ENCODE measurements around the gene ATF6B. TPM values are rescaled to one million over a fixed set of nuclear protein-coding genes. Genes with fewer than 3 reads are reported as not detected.

Gene ATF6B
- total and polyA plus RNA-seq, 4 experiments from 2014 or later, result 11.4 to 154 (median 89.2) TPM

DNA sequence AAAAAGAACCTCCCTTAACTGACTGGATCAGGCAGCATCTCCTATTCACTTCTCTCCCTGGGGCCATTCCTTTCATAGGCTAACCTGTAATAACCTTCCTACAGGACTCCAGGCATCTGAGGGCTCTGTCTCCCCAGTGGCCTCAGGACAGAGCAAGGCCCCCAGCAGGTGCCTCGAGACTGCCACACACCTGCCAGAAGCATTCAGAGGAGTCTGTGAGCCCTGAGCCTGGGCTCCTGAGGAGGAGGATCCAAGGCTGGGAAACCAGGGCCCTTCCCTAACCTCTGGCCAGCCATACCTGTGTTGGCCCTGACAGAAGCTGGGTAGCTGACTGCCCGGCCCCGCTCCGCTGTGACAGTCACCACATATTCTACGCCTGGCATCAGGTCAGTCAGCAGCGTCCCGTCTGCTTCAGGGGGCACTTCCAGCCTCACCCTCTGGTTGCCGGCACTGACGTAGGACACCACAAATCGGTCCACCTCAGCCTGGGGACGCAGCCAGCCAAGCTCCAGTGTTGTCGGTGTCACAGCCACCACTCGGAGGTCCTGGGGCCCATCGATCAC, 39.5 kb downstream of the ATF6B start:
- Mint-ChIP-seq H3K27me3 (peaks cover 19 to 22% of the 10 kb centered on the region in 2 donors), H3K9me3 (no peaks in the 10 kb centered on the region), H3K36me3 (no peaks in the 10 kb centered on the region), H3K27ac (peak overlapping the region in 1 of 7 donors; percentile 35), H3K4me3 (peak overlapping the region in 1 of 8 donors; percentile 52), H3K4me1 (peaks cover 1 to 15% (median 3%) of the 10 kb centered on the region in 4 donors)
- ChIA-PET POLR2A (ENCODE audit: partially characterized antibody) (no interaction called here), CTCF (ENCODE audit: partially characterized antibody) (interaction anchor here (3.4 kb wide), 1 partner anchor 66 kb away, joined by 9 read pairs; no protein-coding TSS in a partner anchor)
- intact Hi-C loops (cut with micrococcal nuclease), result no loop called here
- Histone ChIP-seq H3K27me3 (ENCODE audit: insufficient read depth, low read length) (peaks cover 16% of the 10 kb centered on the region), H3K4me1 (ENCODE audit: insufficient read depth, low read length) (no peaks in the 10 kb centered on the region), H3K27ac (ENCODE audit: low read depth, low read length) (no peak overlapping the region), H3K4me3 (ENCODE audit: low read length in 2 of 2) (no peak overlapping the region), H3K9me3 (ENCODE audit: control insufficient read depth in 1 of 2, low read length in 2 of 2) (no peaks in the 10 kb centered on the region), H3K36me3 (ENCODE audit: insufficient read depth, low read length) (no peaks in the 10 kb centered on the region)
- no peak for DNase-seq

- Mint-ChIP-seq H3K27ac (peak overlapping the region in 1 of 7 donors; percentile 35), H3K27me3 (peaks cover 14 to 19% of the 10 kb centered on the region in 2 donors), H3K9me3 (peaks cover 0 to 2% (median 0%) of the 10 kb centered on the region in 8 donors), H3K36me3 (no peaks in the 10 kb centered on the region), H3K4me1 (peaks cover 1 to 21% (median 3%) of the 10 kb centered on the region in 4 donors), H3K4me3 (peak overlapping the region in 1 of 8 donors; percentile 52)
- ChIA-PET POLR2A (ENCODE audit: partially characterized antibody) (no interaction called here), CTCF (ENCODE audit: partially characterized antibody) (interaction anchor here (0.6 to 3.4 kb wide), 2 partner anchors 67 to 325 kb away, joined by 3 to 9 read pairs; no protein-coding TSS in a partner anchor)
- H3K27ac ChIP-seq (ENCODE audit: low read depth, low read length), result no peak overlapping the region
- peak; percentile 51 to 64 (median 60) for DNase-seq
- no peaks in the 10 kb centered on the region for H3K36me3 ChIP-seq (ENCODE audit: insufficient read depth, low read length)
- no peaks in the 10 kb centered on the region for H3K9me3 ChIP-seq (ENCODE audit: control insufficient read depth in 1 of 2, low read length in 2 of 2)
- no peaks in the 10 kb centered on the region for H3K4me1 ChIP-seq (ENCODE audit: insufficient read depth, low read length)
- no peak overlapping the region for H3K4me3 ChIP-seq (ENCODE audit: low read length in 2 of 2)
- peaks cover 16% of the 10 kb centered on the region for H3K27me3 ChIP-seq (ENCODE audit: insufficient read depth, low read length)
- intact Hi-C loops (cut with micrococcal nuclease), result loop anchor here (1.0 kb wide), 1 partner anchor 66 kb away; the partner anchor contains the start of gene PPT2
These were observed 40.2 kb downstream of the ATF6B start for GRCh38 chr6:32087574-32088486.

DNA sequence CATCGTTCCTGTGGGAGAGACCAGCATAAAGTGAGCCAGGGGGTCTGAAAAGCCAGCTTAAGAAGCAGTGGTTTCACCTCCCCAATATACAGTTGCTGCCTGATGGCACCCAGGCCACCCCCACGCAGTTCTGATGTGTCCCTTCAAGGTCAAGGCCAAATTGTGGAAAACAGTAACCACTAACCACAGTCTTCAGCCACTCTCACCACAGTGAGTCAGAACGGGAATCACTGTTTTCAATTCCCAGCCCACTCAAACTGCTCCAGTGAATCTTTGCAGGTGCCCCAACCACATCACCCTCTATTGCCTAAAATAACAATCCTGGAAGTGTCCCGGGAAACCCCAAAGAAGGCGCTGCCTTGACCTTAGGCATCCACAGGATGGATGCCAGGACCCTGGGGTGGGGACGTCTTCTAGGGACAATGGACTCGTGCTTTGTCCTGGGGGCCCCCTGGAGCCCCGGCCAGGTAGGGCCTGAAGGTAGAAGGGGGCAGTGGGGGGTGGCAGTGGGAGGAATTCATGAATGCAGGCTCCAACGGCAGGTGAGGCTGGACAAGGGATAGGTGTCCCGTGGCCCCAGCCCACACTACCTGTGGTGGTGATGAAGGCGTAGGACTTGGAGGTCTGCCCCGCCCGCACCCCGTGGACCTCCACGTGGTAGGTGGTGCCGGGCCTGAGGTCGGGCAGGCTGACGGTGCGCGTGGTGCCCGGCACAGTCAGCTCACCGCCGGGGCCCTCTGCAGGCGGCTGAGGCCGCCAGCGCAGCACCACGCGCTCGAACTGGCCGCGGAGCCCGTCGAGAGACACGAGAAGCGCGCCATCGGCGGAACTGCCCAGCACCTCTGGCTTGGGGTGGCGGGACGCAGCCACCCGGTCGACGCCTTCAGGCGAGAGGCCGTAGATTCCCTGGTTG, 41.1 kb downstream of the ATF6B start:
- intact Hi-C loops (cut with micrococcal nuclease), result loop anchor here (1.0 kb wide), 1 partner anchor 67 kb away; the partner anchor contains the start of gene PPT2
- H3K27ac Mint-ChIP-seq, result no peak overlapping the region
- H3K27me3 ChIP-seq (ENCODE audit: insufficient read depth, low read length), result peaks cover 16% of the 10 kb centered on the region
- POLR2A ChIA-PET (ENCODE audit: partially characterized antibody), result no interaction called here
- H3K36me3 ChIP-seq (ENCODE audit: insufficient read depth, low read length), result no peaks in the 10 kb centered on the region
- H3K27ac ChIP-seq (ENCODE audit: low read depth, low read length), result no peak overlapping the region
- peaks cover 16 to 19% of the 10 kb centered on the region in 2 donors for H3K27me3 Mint-ChIP-seq
- DNase-seq, result no peak
- H3K4me3 Mint-ChIP-seq, result peak overlapping the region in 4 of 8 donors; percentile 34 to 42 (median 37)
- no peaks in the 10 kb centered on the region for H3K36me3 Mint-ChIP-seq
- H3K9me3 ChIP-seq (ENCODE audit: control insufficient read depth in 1 of 2, low read length in 2 of 2), result no peaks in the 10 kb centered on the region
- CTCF ChIA-PET (ENCODE audit: partially characterized antibody), result interaction anchor here (3.4 kb wide), 1 partner anchor 68 kb away, joined by 9 read pairs; no protein-coding TSS in a partner anchor
- peaks cover 1 to 23% (median 3%) of the 10 kb centered on the region in 4 donors for H3K4me1 Mint-ChIP-seq
- peaks cover 0 to 2% (median 0%) of the 10 kb centered on the region in 8 donors for H3K9me3 Mint-ChIP-seq
- H3K4me1 ChIP-seq (ENCODE audit: insufficient read depth, low read length), result no peaks in the 10 kb centered on the region
- H3K4me3 ChIP-seq (ENCODE audit: low read length in 2 of 2), result no peak overlapping the region

DNA sequence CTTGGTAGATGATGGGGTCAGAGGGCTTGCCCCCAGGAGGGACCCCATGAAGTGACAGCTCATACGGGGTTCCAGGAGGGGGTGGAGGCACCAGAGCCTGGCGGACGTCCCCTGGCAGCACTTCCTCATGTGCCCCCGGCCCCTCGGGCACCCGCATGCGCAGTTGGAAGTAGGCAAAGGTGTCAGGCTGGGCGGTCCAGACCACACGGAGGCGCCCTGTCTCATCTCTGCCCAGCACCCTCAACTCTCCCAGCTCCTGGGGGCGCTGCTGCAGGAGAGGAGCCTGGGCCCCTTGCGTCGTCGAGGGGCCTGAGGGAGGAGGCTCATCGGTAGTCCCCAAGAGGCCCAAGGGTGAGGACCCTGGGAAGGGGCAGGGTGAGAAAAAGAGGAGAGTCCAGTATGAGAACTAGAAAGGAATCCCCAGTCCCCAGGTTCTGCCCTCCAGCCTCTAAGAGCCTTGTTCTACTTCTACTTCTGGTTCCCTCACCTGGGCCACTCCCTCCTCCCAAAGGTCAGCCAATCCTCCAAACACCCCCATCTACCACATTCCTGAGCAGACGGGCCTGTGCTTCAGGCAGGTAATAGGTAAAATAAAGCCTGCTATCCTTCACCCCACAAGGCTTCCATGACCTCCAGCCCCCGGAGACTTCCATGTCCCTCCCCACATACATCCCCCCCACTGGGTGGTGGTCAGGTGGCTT, 42.1 kb downstream of the ATF6B start:
- no peaks in the 10 kb centered on the region for H3K36me3 Mint-ChIP-seq
- POLR2A ChIA-PET (ENCODE audit: partially characterized antibody), result no interaction called here
- H3K4me1 Mint-ChIP-seq, result peaks cover 1 to 23% (median 3%) of the 10 kb centered on the region in 4 donors
- Histone ChIP-seq H3K4me1 (ENCODE audit: insufficient read depth, low read length) (no peaks in the 10 kb centered on the region), H3K27ac (ENCODE audit: low read depth, low read length) (no peak overlapping the region), H3K4me3 (ENCODE audit: low read length in 2 of 2) (no peak overlapping the region), H3K27me3 (ENCODE audit: insufficient read depth, low read length) (peaks cover 16% of the 10 kb centered on the region), H3K36me3 (ENCODE audit: insufficient read depth, low read length) (no peaks in the 10 kb centered on the region), H3K9me3 (ENCODE audit: control insufficient read depth in 1 of 2, low read length in 2 of 2) (no peaks in the 10 kb centered on the region)
- intact Hi-C loops (cut with micrococcal nuclease), result no loop called here
- peaks cover 0 to 2% (median 0%) of the 10 kb centered on the region in 8 donors for H3K9me3 Mint-ChIP-seq
- peaks cover 16 to 19% of the 10 kb centered on the region in 2 donors for H3K27me3 Mint-ChIP-seq
- CTCF ChIA-PET (ENCODE audit: partially characterized antibody), result interaction anchor here (0.8 kb wide), 1 partner anchor 211 kb away, joined by 3 read pairs; no protein-coding TSS in a partner anchor
- no peak for DNase-seq
- peak overlapping the region in 1 of 7 donors; percentile 52 for H3K27ac Mint-ChIP-seq
- H3K4me3 Mint-ChIP-seq, result no peak overlapping the region

DNA sequence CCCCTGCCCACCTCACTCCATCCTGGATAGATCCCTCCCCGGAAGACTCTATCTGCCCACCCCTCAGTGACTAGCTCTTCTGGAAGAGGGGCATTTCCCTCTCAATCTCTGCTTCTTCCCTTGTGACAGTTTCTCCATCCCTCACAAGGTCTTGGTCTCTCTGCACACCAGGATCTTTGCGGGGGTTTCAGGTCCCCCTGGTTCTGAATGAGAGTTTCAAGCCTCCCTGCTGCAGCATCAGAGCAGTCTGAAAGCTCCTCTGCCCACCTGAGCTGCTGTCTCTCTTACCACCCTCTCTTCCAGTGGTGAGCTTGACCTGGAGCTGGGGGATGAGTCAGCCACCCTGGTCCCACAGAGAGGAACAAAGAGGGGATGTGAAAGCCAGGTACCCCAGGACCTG, 43.3 kb downstream of the ATF6B start:
- Mint-ChIP-seq H3K27ac (no peak overlapping the region), H3K4me1 (peaks cover 1 to 23% (median 3%) of the 10 kb centered on the region in 4 donors), H3K4me3 (no peak overlapping the region), H3K36me3 (no peaks in the 10 kb centered on the region), H3K9me3 (peaks cover 0 to 2% (median 0%) of the 10 kb centered on the region in 8 donors), H3K27me3 (peaks cover 16 to 18% of the 10 kb centered on the region in 2 donors)
- POLR2A ChIA-PET (ENCODE audit: partially characterized antibody), result no interaction called here
- Histone ChIP-seq H3K9me3 (ENCODE audit: control insufficient read depth in 1 of 2, low read length in 2 of 2) (no peaks in the 10 kb centered on the region), H3K4me1 (ENCODE audit: insufficient read depth, low read length) (no peaks in the 10 kb centered on the region), H3K27me3 (ENCODE audit: insufficient read depth, low read length) (peaks cover 16% of the 10 kb centered on the region), H3K4me3 (ENCODE audit: low read length in 2 of 2) (no peak overlapping the region), H3K36me3 (ENCODE audit: insufficient read depth, low read length) (no peaks in the 10 kb centered on the region), H3K27ac (ENCODE audit: low read depth, low read length) (no peak overlapping the region)
- intact Hi-C loops (cut with micrococcal nuclease), result no loop called here
- CTCF ChIA-PET (ENCODE audit: partially characterized antibody), result interaction anchor here (0.6 kb wide), 1 partner anchor 329 kb away, joined by 3 read pairs; no protein-coding TSS in a partner anchor
- DNase-seq, result no peak

Measured in CD4-positive, alpha-beta memory T cell (primary cell).